ENCODE data around the gene HSPBAP1.

- no peak for TF ChIP-seq CTCF (IDR thresholded peaks at IDR 0.05; ENCODE audit: low read depth, low read length)
- TF ChIP-seq EZH2phosphoT487 (IDR thresholded peaks at IDR 0.05; ENCODE audit: low read depth), result no peak
Measured at GRCh38 chr3:122828281-122828680, 34.6 kb upstream of the HSPBAP1 start.

Measured in OCI-LY3 (cell line).